Lower leg skin (tissue), 4 donors: ENCODE measurements around the gene GASK1B. TPM values are rescaled to one million over a fixed set of nuclear protein-coding genes. Genes with fewer than 3 reads are reported as not detected.

Source experiments
- DNase-seq, 2 donors: peaks; one replicate each; pipeline ENCODE4 v3.0.0-alpha.2; 2019; ENCODE audit warnings: low spot score in 2 of 2
- H3K4me3 ChIP-seq: fragments of 200-600 bp; sonication (generic); 2 replicates; pipeline ENCODE4 v1.5.1; 2017; ENCODE audit warnings: mild to moderate bottlenecking, low read depth; ENCODE audit not compliant: poor library complexity, severe bottlenecking
- POLR2A ChIP-seq, 2 donors: fragments of 450-650 bp; IDR thresholded peaks; one replicate each; pipeline ENCODE4 v1.6.1; 2016 to 2017; ENCODE audit warnings: antibody characterized with exemption in 2 of 2, mild to moderate bottlenecking in 1 of 2, moderate library complexity in 1 of 2
- WGBS, 2 donors: methylation state at CpG; one replicate each; pipeline ENCODE4 v1.1.5; 2018; 5-methylcytosine and 5-hydroxymethylcytosine counted together
- intact Hi-C: fragments of 100-400 bp; cut with DNase I; formaldehyde crosslinking; loops from one replicate; pipeline ENCODE4 v1.15.0; 2023; ENCODE audit warnings: low total_unique reads
- total RNA-seq, 4 donors: library from RNA; depleted of rRNA; stranded (reverse); fragments of >200 nt; gene quantifications; one replicate each; pipeline ENCODE4 v1.1.0, GENCODE V29; 2016
- TF ChIP-seq, protein P1 (sequence below), 3 donors: fragments of 450-650 bp; IDR thresholded peaks; one replicate each; pipeline ENCODE4 v1.5.1; 2016; ENCODE audit warnings: antibody characterized with exemption in 3 of 3, mild to moderate bottlenecking in 3 of 3, moderate library complexity in 2 of 3

The GASK1B gene
- total RNA-seq, 4 donors from 2014 or later, result 3.8 to 10.8 (median 5.3) TPM

DNA sequence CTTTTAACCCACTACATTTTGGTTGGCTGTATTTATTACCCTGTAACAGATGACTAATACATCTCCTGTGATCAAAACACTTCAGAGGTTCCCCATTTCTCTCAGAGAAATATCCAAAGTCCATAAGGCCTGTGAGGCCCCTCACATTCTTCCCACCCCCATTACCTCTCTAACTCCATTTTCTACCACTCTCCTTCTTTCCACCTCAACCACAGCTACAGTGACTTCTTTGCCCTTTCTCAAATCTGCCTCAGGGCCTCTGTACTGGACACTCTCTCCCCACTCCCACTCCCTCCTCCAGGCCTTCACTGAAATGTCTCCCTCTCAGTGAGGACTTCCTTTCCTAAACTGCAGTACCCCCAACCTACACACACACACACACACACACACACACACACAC lies 29.1 kb upstream of the GASK1B start:
- H3K4me3 ChIP-seq, result no peak overlapping the region
- TF ChIP-seq, protein P1, sequence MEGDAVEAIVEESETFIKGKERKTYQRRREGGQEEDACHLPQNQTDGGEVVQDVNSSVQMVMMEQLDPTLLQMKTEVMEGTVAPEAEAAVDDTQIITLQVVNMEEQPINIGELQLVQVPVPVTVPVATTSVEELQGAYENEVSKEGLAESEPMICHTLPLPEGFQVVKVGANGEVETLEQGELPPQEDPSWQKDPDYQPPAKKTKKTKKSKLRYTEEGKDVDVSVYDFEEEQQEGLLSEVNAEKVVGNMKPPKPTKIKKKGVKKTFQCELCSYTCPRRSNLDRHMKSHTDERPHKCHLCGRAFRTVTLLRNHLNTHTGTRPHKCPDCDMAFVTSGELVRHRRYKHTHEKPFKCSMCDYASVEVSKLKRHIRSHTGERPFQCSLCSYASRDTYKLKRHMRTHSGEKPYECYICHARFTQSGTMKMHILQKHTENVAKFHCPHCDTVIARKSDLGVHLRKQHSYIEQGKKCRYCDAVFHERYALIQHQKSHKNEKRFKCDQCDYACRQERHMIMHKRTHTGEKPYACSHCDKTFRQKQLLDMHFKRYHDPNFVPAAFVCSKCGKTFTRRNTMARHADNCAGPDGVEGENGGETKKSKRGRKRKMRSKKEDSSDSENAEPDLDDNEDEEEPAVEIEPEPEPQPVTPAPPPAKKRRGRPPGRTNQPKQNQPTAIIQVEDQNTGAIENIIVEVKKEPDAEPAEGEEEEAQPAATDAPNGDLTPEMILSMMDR (IDR thresholded peaks at IDR 0.05), result no peak
- no peak for TF ChIP-seq POLR2A (IDR thresholded peaks at IDR 0.05)
- no peak for DNase-seq
- intact Hi-C loops, result no loop called here

DNA sequence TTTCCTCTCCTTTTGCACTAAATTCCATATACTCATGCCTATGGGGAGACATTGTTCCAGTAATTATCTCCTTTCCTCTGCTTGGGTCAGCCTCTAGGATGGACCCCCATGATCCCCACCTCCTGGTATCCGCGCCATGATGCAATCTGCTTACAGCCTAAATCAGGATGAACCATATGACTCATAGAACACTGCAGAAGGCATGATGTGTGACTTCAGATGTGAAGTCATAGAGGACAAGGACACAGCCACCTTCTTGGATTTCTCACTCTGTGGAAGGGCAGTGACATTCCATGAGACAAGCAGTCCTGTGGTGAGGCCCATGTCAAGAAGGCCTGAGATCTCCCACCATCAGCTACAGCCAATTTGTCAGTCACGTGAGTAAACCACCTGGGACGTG lies 28.5 kb upstream of the GASK1B start:
- intact Hi-C loops, result no loop called here
- H3K4me3 ChIP-seq, result no peak overlapping the region
- TF ChIP-seq POLR2A (IDR thresholded peaks at IDR 0.05), result no peak
- TF ChIP-seq, protein P1 (IDR thresholded peaks at IDR 0.05), result no peak
- no peak for DNase-seq
- WGBS, 2 donors, result 92 to 95% methylated on average over 4 of the region's 4 CpGs

DNA sequence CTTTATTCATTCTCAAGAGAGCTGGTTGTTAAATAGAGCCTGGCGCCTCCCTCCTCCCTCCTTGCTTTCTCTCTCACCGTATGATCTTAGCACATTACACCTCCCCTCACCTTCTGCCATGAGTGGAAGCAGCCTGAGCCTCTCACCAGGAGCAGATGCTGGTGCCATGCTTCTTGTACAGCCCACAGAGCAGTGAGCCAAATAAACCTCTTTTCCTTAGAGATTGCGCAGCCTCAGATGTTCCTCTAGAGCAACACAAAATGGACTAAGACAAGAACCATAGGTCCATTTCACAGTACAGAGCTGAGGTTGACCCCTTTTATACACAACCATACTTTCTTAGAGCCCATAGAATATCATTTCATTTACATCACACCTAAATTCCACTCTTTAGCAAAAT lies 27.4 kb upstream of the GASK1B start:
- intact Hi-C loops, result no loop called here
- no peak overlapping the region for H3K4me3 ChIP-seq
- TF ChIP-seq, protein P1 (IDR thresholded peaks at IDR 0.05), result no peak
- TF ChIP-seq POLR2A (IDR thresholded peaks at IDR 0.05), result no peak
- 86 to 97% methylated on average over 3 of the region's 3 CpGs for WGBS, 2 donors
- no peak for DNase-seq

DNA sequence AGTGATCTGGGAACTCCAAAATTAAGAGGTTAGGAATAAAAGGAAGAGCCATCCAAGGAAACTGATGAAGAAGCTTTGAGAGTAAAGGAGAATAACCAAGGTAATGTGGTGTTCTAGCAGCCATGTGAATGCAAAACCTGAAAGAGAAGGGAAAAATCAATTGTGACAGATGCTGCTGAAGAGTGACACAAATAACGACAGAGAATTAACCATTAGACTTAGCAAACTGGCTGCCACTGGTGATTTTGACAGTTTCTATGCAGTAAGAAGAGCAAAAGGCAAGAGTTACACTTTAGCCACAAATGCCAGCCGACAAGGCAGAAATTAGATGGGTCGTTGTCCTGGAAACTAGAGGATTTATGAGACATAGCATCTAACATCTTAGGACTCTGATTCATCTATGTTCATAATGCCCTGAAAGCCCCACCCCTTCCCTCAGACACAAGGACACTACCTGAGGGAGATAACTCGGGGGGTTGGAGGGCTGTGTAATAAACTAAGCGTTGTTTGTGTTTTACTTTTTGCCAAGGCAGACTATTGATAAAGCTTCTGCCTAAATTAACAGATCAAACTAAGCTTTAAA lies 24.5 kb upstream of the GASK1B start:
- TF ChIP-seq POLR2A (IDR thresholded peaks at IDR 0.05), result no peak
- TF ChIP-seq, protein P1 (IDR thresholded peaks at IDR 0.05), result no peak
- no peak for DNase-seq
- no peak overlapping the region for H3K4me3 ChIP-seq
- WGBS, 2 donors, result 81 to 90% methylated on average over 5 of the region's 5 CpGs
- intact Hi-C loops, result loop anchor here (10.0 kb wide), 1 partner anchor 58 kb away; no protein-coding TSS in a partner anchor

DNA sequence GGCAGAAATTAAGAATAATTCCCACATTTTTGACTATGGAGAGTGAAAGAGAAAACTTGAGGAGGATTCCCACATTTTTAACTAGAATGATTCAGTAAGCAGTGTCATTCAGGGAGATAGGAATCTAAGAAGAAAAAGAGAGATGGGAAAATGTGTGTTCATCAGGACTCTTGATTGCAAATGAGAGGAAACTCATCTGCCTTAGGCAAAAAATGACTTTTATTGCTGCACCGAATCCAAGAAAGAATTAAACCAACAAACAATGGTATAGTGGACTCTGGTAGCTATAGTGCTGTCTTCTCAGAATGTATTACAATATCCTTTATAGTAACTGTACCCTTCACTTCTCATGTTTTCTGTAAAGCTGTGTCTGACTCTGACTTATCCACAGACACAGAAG lies 22.5 kb upstream of the GASK1B start:
- no peak for DNase-seq
- H3K4me3 ChIP-seq, result no peak overlapping the region
- 54 to 63% methylated on average over 1 of the region's 1 CpG for WGBS, 2 donors
- TF ChIP-seq, protein P1 (IDR thresholded peaks at IDR 0.05), result no peak
- intact Hi-C loops, result loop anchor here (10.0 kb wide), 1 partner anchor 60 kb away; no protein-coding TSS in a partner anchor

DNA sequence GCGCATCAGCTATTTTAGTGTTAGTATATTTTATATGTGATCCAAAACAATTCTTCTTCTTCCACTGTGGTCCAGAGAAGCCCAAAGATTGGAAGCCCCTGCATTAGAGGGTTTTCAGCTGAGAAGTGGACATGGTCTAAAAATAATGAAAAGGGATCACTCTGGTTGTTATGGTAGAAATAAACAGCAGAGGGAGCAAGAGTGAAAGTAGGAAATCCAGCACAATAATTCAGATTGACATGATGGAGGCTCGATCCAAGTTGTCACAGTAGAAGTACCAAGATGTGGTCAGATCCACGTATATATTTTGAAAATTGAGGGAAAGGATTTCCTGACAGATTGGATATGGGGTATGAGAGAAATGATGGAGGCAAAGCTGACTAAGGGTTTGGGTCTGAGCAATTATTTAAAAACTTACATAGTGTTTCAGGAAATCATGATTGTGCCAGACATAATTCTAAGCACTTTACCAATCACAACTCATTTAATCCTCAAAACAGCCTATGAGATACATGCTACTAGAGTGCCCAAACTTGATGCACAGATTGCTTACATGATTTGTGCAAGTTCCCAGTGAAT lies 20.4 kb upstream of the GASK1B start:
- intact Hi-C loops, result loop anchor here (10.0 kb wide), 1 partner anchor 62 kb away; no protein-coding TSS in a partner anchor
- H3K4me3 ChIP-seq, result no peak overlapping the region
- DNase-seq, result no peak
- WGBS, 2 donors, result 31 to 36% methylated on average over 3 of the region's 3 CpGs
- TF ChIP-seq, protein P1 (IDR thresholded peaks at IDR 0.05), result no peak
- TF ChIP-seq POLR2A (IDR thresholded peaks at IDR 0.05), result no peak
